H7 (cell line): ENCODE results near the gene PNMA8B. TPM values are rescaled to one million over a fixed set of nuclear protein-coding genes. Genes with fewer than 3 reads are reported as not detected.
A peak's percentile ranks its signal among the peaks of the same experiment; 100 is the strongest.

Experiments
- DNase-seq: peaks from one replicate; pipeline ENCODE4 v3.0.0; 2012
- H3K27me3 ChIP-seq: 2 replicates; pipeline ENCODE4 v1.6.0; 2011; ENCODE audit warnings: mild to moderate bottlenecking, low read length; ENCODE audit not compliant: control insufficient read depth, insufficient read depth
- H3K36me3 ChIP-seq: replicated peaks from 2 replicates; pipeline ENCODE4 v1.5.1; 2011; ENCODE audit warnings: low read length; ENCODE audit not compliant: control insufficient read depth, insufficient read depth
- H3K4me3 ChIP-seq: 2 replicates; pipeline ENCODE4 v1.5.1; 2011; ENCODE audit warnings: low read depth, mild to moderate bottlenecking, control low read depth, low read length, moderate library complexity; ENCODE audit not compliant: insufficient read depth
- total RNA-seq: library from RNA; depleted of rRNA; stranded (reverse); fragments of >200 nt; shearing (Covaris generic); gene quantifications from 2 replicates; pipeline ENCODE4 v1.2.3, GENCODE V29; 2014

PNMA8B gene
- total RNA-seq, 1 experiment from 2014 or later: 2.8 TPM

GRCh38 chr19:46484656-46485055 lies 11.0 kb downstream of the PNMA8B start:
- no peak overlapping the region for H3K4me3 ChIP-seq
- no peak for DNase-seq
- H3K27me3 ChIP-seq: peaks cover 23% of the 10 kb centered on the region
- no peaks in the 10 kb centered on the region for H3K36me3 ChIP-seq

- Histone ChIP-seq H3K36me3 (no peaks in the 10 kb centered on the region), H3K4me3 (no peak overlapping the region), H3K27me3 (peaks cover 6% of the 10 kb centered on the region)
- no peak for DNase-seq
Measured at GRCh38 chr19:46482631-46483030, 13.0 kb downstream of the PNMA8B start.

GRCh38 chr19:46481947-46482346 lies 13.7 kb downstream of the PNMA8B start:
- no peak overlapping the region for H3K4me3 ChIP-seq
- H3K27me3 ChIP-seq: no peaks in the 10 kb centered on the region
- DNase-seq: no peak
- no peaks in the 10 kb centered on the region for H3K36me3 ChIP-seq

- H3K27me3 ChIP-seq: no peaks in the 10 kb centered on the region
- no peak for DNase-seq
- H3K36me3 ChIP-seq: no peaks in the 10 kb centered on the region
- no peak overlapping the region for H3K4me3 ChIP-seq
Measured at GRCh38 chr19:46481223-46481848, 14.3 kb downstream of the PNMA8B start.

GRCh38 chr19:46480415-46480814 lies 15.3 kb downstream of the PNMA8B start:
- no peak for DNase-seq
- Histone ChIP-seq H3K27me3 (no peaks in the 10 kb centered on the region), H3K4me3 (no peak overlapping the region), H3K36me3 (no peaks in the 10 kb centered on the region)

DNA sequence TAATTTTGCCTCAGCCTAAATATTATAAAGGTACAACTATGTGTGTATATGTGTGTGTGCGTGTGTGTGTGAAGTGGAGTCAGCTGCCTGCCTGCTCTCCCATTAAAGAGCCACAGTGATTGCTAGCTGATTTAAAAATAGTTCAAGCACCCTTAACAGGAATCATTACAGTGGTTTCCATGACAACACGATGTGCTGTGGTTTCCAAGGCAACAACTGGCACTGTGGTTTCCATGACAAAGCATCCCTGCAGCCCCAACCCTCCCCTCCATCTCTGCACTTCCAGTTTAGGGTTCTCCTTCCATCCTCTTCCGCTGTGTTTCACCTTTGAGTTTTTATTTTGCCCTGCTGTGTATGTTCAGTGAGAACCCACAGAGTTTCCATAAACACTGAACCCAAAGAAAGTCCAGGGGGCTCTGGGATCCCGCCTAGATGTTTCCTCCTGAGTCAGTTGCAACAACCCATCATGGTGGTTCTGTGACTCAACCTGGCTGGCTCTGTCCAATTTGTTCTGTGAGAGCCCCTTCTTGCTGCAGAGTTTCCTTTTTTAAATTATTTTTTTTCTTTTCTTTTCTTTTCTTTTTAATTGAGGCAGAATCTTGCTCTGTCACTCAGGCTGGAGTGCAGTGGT lies 17.2 kb downstream of the PNMA8B start:
- Histone ChIP-seq H3K4me3 (no peak overlapping the region), H3K27me3 (no peaks in the 10 kb centered on the region), H3K36me3 (no peaks in the 10 kb centered on the region)
- DNase-seq: peak; percentile 90

DNA sequence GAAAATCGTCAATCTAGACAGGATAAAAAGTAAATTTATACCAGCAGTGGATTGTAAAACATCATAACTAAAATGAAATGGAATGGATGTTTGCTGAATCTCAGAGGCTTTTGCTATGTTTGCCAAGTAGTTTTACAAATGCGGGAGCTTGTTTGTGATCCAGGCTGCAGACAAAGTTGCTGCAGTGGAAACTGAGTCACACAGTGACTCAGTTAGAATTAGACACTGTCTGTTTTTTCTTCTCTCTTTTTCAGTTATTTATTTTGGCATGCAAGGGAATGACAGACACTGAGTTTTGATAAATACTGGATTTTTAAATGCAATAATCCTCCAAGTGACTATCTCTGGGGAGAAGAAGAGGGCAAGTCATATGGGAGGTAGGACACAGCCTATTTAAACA lies 19.7 kb downstream of the PNMA8B start:
- H3K36me3 ChIP-seq: no peaks in the 10 kb centered on the region

DNA sequence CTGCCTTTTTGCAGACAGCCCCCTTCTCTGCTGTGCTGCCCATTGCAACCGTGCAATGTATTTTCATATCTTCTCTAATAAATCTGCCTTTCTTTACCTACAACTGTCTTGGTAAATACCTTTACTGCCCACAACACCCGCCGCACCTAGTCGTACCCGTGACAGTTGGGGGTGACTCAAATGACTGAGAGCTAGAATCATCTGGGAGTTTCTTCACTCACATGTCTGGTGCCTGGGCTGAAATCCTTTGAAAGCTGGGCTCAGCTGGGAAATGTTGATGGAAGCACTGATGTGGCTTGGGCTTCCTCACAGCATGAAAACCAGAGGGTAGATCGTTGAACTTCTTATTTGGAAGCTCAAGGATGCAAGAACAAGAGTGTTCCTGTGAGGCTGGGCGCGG lies 21.5 kb downstream of the PNMA8B start:
- DNase-seq: no peak
- H3K4me3 ChIP-seq: no peak overlapping the region
- peaks cover 6% of the 10 kb centered on the region; the same call in 1 of the 2 replicates for H3K27me3 ChIP-seq
- H3K36me3 ChIP-seq: peaks cover 1% of the 10 kb centered on the region

More for the DNA sequence above, 19.7 kb downstream of the PNMA8B start:
- Histone ChIP-seq H3K27me3 (peaks cover 6% of the 10 kb centered on the region; the same call in 1 of the 2 replicates), H3K4me3 (no peak overlapping the region)
- DNase-seq: no peak

DNA sequence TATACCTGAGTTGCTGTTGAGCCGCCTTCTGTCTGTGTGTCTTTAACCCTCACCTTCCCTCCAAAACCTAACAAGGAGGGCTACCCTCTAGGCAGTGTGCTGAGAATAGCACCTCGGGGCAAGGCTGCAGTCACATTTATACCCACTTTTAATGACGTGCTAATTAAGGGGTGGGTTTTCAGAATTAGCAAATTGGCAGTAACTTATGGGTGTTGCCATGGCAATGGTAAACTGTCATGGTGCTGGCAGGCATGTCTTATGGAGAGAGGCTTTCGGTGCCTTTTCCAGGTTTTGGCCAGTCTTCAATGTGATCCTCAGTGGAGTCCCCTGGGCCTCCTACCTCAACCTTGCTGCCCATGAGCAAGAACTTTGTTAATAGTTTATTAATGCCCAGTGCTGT lies 23.1 kb downstream of the PNMA8B start:
- Histone ChIP-seq H3K27me3 (peaks cover 6% of the 10 kb centered on the region; the same call in 1 of the 2 replicates), H3K4me3 (no peak overlapping the region), H3K36me3 (peaks cover 4% of the 10 kb centered on the region)
- DNase-seq: no peak

- H3K36me3 ChIP-seq: peaks cover 4% of the 10 kb centered on the region
- no peak for DNase-seq
- H3K27me3 ChIP-seq: peaks cover 6% of the 10 kb centered on the region; the same call in 1 of the 2 replicates
- peak overlapping the region; percentile 74 for H3K4me3 ChIP-seq
Measured at GRCh38 chr19:46471811-46472543, 23.7 kb downstream of the PNMA8B start.

DNA sequence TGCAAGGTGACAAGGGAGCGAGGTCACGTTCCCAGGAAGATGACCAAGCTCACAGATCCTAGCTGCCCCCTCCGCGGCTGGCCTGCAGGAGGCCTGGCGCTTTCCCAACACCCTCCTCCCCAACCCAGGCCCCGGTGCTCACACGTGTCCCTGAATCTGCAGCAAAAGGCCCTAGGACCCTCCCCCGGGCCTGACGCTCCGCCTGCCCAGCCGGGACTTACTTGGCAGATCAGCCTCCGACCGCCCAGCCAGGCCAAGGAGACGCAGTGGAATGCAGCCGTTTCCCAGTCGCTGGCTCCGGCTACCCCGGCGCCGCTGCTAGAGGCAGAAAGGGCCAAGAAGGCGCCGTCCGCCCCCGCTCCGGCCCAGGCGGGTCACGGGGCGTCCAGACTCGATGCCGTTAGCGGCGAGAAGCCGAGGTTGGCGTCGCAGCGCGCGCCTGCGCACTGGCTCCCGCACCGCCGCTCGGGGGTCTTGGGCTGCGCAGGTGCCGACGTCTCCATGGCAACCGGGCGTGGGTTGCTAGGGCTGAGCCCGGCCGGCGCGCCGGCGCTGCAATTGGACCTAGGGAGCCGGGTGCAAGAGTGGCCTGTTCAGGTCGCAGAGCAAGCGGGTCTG lies 24.4 kb downstream of the PNMA8B start, which contains the start of gene PNMA8A:
Gene PNMA8A (minus strand): TSS at position 448 of the 618 bp plus-strand sequence. CDS start 528 bp downstream, outside the sequence.
- Histone ChIP-seq H3K27me3 (peaks cover 6% of the 10 kb centered on the region; the same call in 1 of the 2 replicates), H3K36me3 (peaks cover 4% of the 10 kb centered on the region), H3K4me3 (peak within 1 kb of the TSS; percentile 74)
- peak; percentile 99 for DNase-seq

DNA sequence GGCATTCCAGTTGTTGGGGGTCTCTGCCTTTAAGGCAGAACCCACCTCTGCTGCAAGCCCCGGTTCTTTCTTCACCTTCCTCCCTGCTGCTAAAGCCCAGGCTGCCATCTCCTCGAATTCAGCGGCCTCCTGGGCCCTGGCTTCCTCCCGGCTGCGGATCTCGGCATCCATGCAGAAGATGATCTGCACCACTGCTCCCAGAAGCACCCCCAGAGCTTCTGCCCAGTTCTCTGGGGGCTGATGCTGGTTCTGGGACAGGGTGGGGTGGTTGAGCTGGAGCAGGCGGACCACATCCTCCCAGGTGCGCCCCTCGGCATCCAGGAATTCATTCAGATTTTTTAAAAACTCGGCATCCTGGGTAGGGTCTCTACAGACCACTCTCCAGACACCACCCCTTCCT lies 25.3 kb downstream of the PNMA8B start:
- Histone ChIP-seq H3K4me3 (no peak overlapping the region), H3K27me3 (peaks cover 6% of the 10 kb centered on the region; the same call in 1 of the 2 replicates), H3K36me3 (peaks cover 4% of the 10 kb centered on the region)
- no peak for DNase-seq

DNA sequence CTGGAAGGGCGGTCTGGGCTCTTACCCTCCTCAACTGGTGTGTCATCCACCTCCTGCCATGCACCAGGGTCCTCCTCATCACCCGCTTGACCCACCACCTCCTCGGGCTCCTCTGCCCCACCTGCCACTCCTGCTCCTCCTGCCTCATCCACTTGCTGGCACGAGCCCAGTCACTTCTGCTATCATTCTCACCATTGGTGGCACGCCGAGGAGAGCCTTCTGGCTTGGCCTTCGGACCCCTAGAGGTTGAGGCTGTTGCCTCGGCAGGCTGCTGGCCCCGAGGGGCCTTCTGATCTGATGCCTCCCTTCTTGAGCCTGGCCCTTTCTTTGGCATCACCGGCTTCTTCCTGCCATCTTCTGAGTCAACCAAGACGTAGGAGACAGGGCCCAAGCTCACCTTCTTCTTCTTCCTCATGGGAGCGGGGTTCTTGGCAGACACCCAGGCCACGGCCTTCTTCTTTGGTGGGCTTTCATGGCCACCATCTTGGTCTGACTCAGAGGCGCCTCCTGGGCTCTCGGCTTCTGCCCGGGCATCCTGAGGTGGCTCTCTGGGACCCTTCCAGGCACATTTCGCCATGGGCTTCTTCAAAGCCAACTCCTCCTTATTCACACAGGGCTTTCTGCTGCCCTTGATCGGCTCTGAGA lies 26.0 kb downstream of the PNMA8B start:
- peaks cover 4% of the 10 kb centered on the region for H3K36me3 ChIP-seq
- no peak for DNase-seq
- peaks cover 6% of the 10 kb centered on the region; the same call in 1 of the 2 replicates for H3K27me3 ChIP-seq
- no peak overlapping the region for H3K4me3 ChIP-seq
